ENCODE measurements around the gene GPRC6A.

DNA sequence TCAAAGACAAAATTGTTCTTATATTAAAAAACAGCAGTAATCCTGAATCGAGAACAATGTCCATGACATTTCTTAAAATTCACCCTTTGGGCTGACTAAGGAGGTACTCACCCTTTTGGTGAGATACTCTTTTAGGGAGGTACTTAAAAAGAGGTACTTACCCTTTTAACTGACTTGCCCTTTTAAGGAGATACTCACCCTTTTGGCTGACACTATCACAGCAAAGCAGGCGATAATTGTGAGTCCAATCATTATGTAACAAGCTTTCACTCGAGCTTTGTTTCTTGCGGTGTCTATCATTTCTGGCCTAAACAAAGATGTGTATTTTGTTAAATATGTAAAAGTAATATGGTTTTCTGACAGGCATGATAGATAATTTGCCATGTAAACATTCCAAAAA, 67.1 kb downstream of the GPRC6A start:
- TF ChIP-seq POLR2A (IDR thresholded peaks at IDR 0.05) (no peak), CTCF (IDR thresholded peaks at IDR 0.05 in 8 of 11, conservative IDR thresholded peaks at IDR 0.05 in 3 of 11) (no peak)

Data from spleen (tissue), 7 donors.